NCI-H345 treated with DMSO at 0.1 percent for 48 hours (cell line): Measurements from ENCODE around the gene HOOK1.

Experiments
- DNase-seq: peaks from one replicate; lab custom pipeline; 2025; ENCODE audit not compliant: unreplicated experiment; lab: John Stamatoyannopoulos, UW

HOOK1 gene

DNA sequence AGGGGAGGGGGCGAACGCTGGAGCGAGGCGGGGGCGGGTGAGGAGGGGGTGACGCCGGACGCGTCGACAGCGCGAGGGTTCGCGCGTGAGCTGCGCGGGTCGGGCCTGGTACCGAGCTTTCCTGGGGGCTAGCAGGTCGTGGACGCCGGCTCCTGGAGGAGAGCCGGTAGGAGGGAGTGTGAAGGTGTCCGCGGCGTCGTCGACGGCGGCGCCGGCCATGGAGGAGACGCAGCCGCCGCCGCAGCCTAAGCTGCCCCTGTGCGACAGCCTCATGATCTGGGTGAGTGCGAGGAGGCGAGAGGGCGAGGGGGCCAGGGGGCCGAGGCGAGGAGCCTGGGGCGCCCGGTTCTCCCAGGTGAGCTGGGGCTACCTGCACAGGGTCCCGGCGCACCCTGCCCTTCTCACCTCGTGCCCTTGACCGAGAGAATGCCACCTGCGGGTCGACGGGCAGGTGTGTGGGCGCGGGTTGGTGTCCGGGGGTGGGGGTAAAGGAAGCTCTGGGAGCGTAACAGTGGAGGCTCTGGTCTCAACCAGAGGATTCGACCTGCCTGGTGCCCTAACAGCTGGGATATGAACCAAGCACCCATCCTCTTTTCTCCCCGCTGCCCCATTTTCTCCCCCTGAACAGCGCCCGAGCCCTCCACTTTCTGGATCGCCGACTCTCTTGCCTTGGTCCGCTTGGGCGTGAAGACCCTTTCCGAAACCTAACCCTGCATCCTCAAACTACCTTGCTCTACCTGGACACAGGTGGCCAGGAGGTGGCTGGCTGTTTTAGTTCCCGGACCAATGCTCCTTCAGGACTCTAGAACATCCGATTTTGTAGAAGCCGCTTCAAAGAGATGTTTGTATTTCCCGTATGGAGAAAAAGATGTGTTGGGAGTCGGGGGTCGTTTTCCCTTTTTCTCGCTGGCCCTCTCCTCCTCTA is at the start of gene HOOK1:
Gene HOOK1 (plus strand): TSS at position 49 of the 925 bp plus-strand sequence. CDS start 169 bp downstream, at position 218.
- no peak for DNase-seq

DNA sequence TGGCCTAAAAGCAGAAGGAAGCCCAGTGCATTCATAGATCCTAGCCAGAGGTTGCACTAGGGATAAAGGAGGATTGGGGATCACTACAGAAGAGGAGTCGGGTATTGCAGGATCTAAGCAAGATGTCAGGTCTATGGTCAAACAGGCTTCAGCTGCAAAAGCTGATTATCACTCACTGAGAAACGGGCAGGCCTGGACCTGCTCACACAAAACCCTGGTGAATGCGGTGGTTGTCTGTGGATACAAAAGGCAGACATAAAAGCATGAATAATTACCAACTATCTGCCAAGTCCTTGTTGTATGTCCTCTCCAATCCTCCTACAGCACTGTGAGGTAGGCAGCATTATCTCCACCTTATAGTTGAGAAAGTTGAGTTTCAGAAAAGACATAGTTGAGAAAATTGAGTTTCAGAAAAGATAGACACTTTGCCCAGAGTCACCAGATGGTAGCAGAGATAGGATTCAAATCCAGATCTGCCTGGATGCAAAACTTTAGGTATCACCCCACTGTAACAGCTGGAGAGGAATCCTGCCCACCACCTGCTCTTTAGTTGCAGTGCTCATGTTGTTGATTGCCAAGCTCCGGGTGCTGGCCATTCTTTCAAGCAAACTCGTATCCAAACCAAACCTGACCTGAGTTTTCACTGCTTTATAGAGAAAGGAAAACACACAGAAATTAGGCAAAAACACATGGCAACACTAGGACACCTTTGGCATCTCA is 49.6 kb upstream of the HOOK1 start:
- peak; percentile 93 for DNase-seq

DNA sequence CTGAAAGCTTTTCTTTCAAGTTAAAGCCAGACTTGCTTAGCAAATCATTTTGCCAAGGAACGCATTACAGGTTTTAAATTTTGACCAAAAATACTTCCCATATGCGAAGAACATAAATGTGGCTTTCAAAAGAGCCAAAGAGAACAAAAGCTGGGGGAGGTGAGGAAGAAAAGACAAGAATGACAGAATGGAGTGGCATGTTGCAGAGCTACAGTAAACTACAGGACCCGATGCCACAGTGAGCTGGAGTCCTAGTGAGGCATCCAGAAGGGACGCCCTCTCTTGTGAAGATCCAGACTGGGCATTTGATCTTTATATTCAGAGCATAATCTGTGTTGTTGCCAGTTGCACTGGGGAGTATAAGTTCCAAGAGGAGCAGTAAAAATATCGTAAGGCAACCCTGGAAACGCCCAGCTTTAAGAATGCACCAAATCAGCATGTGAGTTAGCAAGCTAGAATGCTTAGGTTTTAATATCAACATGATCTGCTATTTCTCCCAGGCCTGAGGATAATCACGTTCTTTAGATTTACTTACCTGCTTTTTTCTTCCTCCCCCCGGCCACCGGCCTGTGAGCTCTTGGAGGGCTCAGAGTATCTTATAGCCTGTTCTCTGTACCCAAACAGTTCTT is 48.4 kb upstream of the HOOK1 start:
- no peak for DNase-seq

DNA sequence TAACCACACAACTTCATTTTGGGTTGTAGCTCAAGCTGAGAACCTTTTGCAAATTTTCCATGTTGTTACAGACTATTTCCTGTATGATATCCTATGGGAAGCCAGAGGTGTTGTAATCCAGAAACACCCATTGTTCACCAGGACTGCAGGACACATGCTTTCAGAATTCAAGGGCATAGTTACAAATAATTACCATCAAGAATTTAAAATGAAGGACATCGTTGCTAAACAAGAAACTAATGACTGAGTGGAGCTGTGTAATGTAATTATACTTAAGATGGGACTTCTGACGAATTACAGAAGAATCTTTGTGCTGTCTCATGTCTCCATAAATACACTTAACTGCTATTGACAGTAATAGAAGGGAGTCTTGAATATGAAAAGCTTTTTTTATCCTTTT is 47.6 kb upstream of the HOOK1 start:
- DNase-seq = peak; percentile 26

DNA sequence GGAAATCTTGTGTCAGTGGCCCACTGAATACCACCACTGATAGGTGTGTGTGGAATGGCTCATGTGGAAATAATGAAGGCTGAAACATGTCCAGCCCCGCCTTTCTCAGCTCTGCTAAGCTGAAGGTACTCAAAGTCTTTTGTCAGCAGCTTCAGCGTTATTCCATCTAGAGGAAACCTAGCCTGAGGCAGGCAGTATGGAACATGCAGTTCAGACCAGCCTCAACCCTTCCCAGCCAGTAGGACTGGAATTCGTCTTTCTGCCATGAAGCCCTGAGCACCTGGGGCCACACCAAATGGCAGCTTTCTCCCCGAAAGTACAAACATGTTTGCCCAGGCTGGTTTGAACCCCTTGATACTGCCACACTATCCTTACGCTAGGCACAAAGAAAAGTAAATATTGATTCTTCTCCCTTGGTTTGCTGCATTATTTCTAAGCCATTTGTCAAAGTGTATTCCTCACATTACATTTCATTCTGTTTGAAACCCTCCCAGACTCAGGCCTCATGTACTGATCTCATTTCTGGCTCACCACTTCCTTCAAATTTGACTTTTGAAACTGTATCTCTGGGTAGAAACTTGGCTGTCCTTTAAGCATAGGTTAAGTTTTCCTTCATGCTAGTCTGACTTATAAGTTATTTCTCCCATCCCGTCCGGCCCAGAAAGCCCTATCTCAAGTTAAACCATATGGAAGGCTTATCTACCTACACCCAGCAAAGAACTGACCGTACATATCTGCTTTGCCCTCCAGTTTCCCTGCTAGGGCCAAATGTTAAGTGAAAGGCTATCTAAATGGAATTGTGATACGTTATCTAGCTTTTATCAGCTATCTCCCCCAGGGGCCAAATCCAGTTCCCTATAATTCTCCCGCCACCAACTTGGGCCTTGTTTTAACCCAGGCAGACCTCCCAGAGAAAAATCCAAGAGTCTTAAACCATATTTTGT is 45.7 kb upstream of the HOOK1 start:
- peak; percentile 99 for DNase-seq

DNA sequence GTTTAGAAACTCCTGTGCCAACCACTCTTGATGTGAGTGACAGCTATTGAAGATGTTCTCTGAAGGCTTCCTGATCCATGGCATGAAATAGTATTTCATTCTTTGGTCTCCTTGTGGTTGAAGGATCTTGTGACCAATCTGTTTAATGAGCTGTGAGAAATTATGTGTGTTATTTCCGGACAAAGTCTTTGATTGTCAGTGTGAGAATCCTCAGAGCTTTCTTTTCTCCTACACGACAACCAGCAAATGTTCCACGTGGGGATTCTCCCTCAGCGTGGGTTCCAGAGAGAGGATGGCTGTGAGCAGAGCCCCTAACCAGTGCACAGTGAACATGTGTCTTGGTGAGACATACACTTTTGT is 45.0 kb upstream of the HOOK1 start:
- no peak for DNase-seq

DNA sequence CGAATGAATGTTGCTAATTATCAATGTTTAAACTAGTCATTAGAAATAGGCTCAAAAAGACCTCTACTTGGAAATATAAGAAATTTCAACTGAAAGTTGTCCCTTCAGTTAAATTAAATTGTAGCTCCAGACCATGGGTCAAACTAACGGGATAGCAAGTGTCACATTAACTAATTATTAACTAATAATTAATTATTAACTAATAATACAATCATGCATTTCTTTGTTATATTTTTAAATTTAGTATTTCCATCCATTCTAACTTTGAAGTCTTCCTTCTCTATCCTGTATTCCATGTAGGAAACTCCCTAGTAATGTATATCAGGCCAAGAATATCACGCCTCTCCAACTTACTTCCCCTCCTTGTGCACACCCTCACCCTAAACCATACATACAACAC is 43.4 kb upstream of the HOOK1 start:
- DNase-seq = no peak

DNA sequence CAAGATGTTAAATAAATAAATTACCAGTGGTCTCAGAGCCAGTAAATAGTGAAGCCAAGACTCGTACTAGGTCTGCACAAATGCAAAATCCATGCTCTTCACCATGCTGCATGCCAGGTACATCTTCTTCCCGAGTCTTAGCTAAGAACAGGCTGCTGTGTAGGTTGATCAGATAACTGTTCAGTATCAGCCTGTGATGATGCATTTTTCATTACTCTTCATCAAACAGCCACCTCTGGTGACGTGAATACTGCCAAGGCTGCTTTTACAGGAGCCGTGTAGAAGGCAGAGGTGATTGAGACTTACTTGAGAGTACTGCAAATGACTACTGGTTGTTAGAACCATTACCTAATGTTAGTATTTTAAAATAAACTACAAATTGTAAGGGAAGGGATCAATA is 39.3 kb upstream of the HOOK1 start:
- no peak for DNase-seq

DNA sequence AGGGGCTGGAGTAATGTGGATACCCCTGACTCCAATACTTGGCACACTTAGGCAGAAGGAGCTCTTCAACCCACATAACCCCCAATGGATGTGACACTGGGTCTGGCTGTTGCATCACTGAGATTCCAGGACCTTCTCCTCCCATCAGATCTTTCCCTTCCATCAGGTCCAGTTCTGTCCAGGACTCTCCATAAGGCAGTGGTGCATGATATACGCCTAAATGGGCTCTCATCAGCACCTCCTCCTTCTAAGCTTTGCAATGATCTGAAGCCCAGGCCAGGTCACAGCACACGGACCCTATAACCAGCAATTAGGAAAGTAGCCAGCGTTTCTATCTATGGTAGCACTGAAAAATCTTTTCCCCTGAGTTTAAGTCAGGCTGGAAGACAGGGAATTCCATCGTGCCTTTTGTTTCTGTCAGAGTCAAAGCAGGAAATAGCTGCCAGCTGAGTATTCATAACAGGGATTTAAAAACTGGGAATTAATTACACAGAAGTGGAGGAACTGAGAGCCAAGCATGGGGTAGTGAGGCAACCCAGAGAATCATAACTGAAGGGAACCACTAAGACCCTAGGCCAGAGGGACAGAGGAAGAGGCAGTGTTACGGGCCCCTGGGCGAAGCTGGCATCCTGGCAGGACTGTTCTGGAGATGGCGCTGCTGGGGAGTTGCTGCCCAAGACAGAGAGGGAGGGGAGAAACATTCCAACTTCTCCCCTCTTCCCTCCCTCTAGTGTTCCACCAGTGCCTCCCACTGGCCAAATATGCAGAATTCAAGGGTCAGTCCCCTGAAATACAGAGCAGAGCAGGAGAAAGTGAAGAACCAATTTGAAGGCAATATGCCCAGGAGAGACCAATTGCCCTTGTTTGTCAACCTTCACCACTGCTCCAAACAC is 37.5 kb upstream of the HOOK1 start:
- DNase-seq = no peak

DNA sequence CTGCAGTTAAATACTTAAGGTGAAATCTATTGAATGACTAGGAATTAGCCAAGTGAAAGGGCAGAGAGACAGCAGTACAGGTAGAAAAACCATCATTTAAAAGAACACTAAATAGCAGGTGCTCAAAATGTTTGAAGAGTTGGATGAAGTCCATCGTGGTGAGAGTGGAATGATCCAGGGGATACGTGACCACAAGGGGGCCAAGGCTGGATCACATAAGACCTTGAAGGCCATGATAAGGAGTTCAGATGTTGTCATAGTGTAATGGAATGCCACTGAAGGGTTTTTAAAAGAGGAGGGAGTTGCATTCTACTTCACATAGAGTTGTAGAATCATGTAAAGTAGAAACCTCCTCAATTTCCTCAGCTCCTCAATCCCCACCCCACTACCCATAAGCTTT is 34.8 kb upstream of the HOOK1 start:
- DNase-seq = no peak

DNA sequence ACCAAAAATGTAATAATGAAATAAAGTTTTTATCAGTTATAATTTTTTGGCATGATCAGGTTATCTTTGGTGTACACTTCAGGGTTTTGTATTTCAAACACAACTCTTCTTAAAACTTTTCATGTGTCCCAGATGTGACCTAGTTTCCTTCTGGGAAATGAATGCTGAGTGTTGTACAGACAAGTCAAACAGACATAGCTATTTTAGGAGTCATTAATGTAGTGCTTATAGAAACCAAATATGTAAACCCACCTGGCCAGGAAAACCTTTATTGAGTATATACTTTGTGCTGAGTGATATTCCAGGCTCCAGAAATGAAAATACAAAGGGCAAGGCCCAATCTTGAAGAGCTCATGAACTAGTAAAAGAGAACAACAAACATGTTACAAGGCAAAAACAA is 25.9 kb upstream of the HOOK1 start:
- DNase-seq = no peak

DNA sequence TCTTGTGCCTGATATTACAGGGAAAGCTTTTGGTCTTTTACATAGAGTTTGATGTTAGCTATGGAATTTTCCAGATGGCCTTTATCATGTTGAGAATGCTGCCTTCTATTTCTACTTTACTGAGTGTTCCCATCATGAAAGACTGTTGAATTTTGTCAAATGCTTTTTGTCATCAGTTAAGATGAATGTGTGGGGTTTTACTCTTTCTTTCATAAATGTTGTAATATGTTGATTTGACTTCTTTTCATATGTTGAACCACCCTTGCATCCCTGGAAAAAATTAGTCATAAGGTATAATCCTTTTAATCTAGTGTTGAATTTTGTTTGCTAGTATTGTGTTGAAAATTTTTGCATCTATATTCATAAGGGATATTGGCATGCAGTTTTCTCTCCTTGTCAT is 16.1 kb upstream of the HOOK1 start:
- no peak for DNase-seq

DNA sequence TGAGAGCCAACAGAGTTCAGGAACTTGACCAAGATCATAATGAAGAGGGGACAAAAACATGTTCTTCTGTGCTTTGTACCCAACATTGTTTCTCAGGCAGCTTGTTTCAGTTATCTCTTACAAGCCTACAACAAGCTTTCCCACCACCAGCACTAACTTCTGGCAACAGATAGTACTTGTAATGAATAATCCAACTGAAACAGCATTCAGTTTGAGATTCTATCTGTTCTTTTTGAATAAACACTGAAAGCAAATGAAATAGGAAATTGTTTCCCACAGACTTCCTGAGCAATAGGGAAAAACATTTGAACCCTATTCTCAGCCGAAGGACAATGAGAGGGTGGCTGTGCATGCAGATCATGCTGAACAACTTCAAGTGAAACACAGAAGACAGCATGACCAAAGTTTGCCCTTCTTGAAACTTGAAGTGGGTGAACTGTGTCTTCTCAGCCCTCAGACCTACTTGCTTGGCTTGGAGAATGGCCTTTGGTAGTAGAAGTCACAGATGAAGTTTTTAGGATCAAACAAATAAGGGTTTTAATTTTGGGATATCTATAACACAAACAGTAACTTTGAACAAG is 11.2 kb upstream of the HOOK1 start:
- DNase-seq = no peak

DNA sequence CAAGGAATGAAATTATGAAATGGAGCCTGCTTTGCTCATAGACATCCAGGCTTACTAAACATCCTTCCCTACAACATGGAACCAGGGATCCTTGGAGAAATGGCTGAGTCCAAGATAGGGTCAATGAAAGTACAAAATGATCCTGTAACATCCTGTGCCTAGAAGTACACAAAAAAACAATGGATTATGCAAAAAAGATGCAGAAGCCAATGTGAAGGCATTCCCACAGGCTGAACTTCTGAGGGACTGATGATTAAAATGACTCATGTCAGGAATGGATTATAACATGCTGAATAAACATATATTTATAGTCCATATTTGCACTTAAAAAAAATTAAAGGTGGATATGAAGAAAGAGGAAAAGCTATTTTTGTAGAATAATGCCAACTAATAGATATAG is 10.4 kb upstream of the HOOK1 start:
- no peak for DNase-seq

DNA sequence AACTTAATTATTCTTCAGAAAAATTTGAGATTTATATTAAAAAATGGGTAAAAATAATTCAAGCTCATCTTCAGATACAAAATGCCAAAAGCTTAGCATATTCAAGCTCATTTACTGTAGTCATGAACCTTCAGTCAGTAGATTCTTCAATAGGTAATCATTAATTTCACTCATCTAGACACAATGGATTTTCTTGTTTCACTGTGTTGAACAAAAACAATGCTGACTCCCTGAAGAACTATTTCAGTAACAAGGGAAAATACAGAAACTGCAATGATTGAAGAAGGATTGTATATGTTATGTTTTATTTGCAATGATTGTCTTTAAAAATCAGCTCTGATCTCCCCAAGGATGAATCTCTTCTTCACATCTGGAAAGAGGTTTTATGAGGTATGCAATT is 9.2 kb upstream of the HOOK1 start:
- no peak for DNase-seq

DNA sequence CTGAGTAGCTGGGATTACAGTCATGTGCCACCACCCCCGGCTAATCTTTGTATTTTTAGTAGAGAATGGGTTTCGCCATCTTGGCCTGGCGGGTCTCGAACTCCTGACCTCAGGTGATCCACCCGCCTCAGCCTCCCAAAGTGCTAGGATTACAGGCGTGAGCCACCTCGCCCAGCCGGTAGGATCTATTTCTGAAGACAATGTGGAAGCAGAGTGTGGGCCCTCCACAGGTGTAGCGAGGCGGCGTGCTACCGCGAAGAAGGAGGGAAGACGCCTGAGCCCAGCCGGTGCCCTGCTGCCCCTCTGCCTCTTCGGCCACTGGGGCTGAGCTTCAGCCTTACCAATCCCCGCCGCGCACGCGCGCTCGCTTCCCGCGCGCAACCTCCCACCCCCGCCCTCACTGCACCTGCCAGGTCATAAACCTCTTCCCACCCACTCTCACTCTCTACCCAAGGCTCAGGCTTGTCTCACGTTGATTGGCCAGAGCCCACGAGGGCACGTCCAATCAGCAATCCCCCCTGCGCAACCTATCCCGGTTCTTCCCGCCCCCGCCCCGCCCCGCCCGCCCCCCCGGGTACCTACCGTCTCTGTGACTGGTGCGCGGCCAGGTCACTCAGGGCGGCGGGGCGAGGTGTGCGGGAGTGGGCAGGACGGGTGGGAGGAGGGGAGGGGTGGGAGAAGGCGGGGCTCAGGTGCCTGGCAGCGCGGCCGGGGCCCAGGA is 409 bp upstream of the HOOK1 start:
- DNase-seq = peak; percentile 90

DNA sequence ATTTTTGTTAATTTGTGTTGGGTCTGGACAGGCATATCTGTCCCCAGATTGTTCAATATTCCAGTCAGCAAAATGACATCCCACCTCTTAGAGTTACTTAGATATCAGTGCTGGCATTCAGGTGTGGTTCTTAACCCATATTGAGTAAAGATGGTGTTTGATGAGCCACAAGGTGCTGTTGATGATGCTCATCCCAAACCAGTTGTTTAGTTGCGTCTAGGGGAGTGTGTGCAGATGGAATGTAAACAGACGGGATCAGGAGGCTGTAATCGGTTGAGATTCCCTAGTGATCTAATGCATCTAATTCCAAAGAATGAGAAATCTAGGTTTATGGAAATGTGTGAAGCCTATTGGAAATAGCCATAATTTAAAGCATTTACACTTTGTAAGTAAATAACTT is 1.1 kb downstream of the HOOK1 start:
- DNase-seq = no peak

DNA sequence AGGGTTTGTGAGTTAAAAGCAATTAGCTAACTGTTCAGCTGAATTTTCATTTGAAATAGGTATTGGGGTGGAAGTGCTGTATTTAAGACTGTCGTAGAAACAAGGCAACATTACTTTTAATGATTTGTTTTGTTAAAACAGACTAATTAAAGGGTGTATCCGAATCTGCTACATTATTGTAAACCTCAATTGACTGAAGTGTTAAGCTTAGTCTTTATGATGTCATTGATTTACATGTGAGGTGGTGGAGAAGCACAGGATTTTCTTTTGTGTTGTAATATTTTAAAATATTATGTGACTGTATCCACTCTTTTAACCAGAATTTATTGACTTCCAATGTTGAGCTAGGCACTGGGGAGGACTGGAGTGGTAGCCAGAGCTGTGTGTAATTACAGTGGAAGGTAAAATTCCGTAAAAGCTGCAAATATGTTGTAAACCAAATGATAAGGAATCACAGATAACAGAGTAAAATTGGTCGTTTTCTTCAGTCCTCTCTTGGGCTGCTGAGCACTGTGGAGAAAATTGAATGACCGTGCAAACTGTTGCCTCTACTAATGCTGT is 1.6 kb downstream of the HOOK1 start:
- no peak for DNase-seq
